HG03571 (cell line): ENCODE measurements around the gene NACC2.
"Not testable (repeated sequence)": the region's sequence is repeated elsewhere in the genome, so short reads cannot be mapped to it uniquely, and the experiment has no call there.

Experiments used
- ATAC-seq: cut with Tn5 transposase; IDR thresholded peaks from one replicate; pipeline ENCODE4 v1.9.1; 2021; ENCODE audit not compliant: unreplicated experiment

The NACC2 gene

GRCh38 chr9:136083558-136084062, 11.5 kb downstream of the NACC2 start:
- ATAC-seq, result no peak

GRCh38 chr9:136082496-136083361, 12.4 kb downstream of the NACC2 start:
- ATAC-seq, result no peak

- no peak for ATAC-seq
These were observed 13.1 kb downstream of the NACC2 start for GRCh38 chr9:136081826-136082495.

- no peak for ATAC-seq
These were observed 13.8 kb downstream of the NACC2 start for GRCh38 chr9:136081113-136081825.

GRCh38 chr9:136080716-136081112, 14.4 kb downstream of the NACC2 start:
- ATAC-seq, result no peak

GRCh38 chr9:136079916-136080246, 15.2 kb downstream of the NACC2 start:
- ATAC-seq, result no peak

GRCh38 chr9:136079211-136079915, 15.7 kb downstream of the NACC2 start:
- no peak for ATAC-seq

GRCh38 chr9:136078498-136079011, 16.5 kb downstream of the NACC2 start:
- ATAC-seq, result no peak

GRCh38 chr9:136078024-136078423, 17.1 kb downstream of the NACC2 start:
- no peak for ATAC-seq

GRCh38 chr9:136077491-136077890, 17.6 kb downstream of the NACC2 start:
- no peak for ATAC-seq

GRCh38 chr9:136075881-136076678, 19.0 kb downstream of the NACC2 start:
- no peak for ATAC-seq

GRCh38 chr9:136075134-136075841, 19.8 kb downstream of the NACC2 start:
- ATAC-seq, result no peak

GRCh38 chr9:136074706-136075105, 20.4 kb downstream of the NACC2 start:
- ATAC-seq, result no peak

GRCh38 chr9:136062657-136063439, 32.2 kb downstream of the NACC2 start:
- no peak for ATAC-seq

GRCh38 chr9:136061916-136062315, 33.2 kb downstream of the NACC2 start:
- ATAC-seq, result not testable (repeated sequence)

GRCh38 chr9:136061405-136061804, 33.7 kb downstream of the NACC2 start:
- no peak for ATAC-seq

- ATAC-seq, result no peak
These were observed 34.3 kb downstream of the NACC2 start for GRCh38 chr9:136060671-136061371.
